NCI-H1694 (cell line): ENCODE measurements around the gene TFDP1.

Source experiments
- DNase-seq: peaks from one replicate; lab custom pipeline; 2025; lab: John Stamatoyannopoulos, UW

The TFDP1 gene

DNA sequence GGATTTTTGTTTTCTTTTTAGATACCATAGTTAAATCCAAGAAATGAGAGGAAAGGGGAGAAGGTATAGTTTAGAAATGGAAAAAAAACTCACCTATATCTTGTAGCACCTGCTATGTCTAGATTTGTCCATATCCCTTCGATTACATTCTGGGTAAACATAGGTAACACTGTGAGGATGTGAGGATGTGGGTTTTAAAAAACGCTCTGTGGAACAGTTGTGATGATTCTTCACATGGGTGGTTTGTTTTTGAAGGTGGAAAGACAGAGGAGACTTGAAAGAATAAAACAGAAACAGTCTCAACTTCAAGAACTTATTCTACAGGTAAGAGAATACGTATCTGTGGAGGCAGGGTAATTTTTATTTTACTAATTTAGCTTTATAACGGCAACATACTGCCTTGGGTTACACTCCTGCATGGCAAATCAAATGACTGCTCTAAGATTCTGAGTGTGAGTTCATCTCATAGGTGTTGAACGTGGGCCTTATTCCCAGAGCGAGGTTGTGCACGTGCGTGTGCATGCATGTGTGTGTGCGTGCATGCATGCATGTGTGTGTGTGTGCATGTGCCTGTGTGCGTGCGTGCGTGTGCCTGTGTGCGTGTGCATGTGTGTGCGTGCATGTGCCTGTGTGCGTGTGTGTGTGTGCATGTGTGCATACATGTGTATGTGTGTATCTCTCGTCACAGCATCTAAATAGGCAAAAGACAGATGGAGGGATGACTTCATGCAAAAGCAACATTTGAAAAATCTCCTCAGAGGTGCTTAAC, 49.9 kb downstream of the TFDP1 start:
- DNase-seq = no peak

DNA sequence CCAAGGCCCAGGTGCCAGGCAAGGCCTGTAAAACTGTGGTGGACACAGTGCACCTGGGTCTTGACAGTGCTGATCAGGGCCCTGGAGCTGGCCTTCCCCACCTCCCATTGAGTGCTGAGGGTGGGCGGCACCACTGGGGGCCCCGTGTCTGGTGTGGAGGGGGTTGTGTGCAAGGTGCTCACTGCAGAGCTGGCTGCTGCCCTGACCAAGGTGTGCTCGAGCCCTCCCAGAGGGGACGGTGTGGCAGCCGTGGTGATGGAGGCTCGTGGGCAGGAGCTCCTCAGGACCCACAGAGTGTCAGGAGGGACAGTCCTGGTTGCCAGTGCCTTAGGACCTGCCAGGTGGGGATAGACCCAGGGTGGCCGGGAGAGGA, 50.5 kb downstream of the TFDP1 start:
- DNase-seq = no peak

DNA sequence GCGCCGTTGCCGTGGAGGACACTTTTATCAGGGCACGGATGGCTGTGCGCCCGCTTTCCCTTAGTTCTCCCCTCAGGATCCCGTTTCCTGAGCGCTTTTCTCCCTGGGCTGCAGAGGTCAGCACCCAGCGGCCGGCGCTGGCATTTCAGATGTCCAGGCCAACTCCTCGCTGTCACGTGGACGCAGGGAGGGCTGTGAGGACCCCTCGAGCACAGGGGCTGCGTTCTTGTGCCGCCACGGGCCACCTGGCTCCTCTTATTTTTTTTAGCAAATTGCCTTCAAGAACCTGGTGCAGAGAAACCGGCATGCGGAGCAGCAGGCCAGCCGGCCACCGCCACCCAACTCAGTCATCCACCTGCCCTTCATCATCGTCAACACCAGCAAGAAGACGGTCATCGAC, 51.2 kb downstream of the TFDP1 start:
- DNase-seq = no peak

DNA sequence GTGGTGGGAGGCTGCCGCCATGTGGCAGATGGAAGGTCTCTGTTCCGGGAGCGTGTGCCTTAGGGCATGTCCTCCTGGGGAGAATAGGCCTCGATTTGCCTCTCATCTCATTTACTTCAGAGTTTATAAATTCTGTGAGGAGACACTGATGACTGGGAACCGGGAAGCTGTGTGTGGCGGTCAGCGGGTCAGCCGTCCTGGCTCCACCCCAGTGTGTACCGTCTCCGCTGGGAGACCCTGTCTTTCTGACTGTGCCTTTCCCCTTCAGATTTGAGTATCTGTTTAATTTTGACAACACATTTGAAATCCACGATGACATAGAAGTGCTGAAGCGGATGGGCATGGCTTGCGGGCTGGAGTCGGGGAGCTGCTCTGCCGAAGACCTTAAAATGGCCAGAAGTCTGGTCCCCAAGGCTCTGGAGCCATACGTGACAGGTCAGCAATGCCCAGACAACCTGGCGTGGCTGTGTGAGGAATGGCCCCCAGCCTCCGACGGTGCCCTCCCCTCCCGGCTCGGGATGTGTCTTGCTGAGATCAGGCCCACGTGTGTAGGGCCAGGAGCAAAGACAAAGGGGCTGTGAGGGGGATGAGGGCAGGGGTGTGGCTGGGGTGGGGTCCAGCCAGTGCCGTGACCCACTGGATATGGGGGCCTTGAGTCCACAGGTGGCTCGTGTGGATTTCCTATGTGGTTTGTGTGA, 51.9 kb downstream of the TFDP1 start:
- no peak for DNase-seq

DNA sequence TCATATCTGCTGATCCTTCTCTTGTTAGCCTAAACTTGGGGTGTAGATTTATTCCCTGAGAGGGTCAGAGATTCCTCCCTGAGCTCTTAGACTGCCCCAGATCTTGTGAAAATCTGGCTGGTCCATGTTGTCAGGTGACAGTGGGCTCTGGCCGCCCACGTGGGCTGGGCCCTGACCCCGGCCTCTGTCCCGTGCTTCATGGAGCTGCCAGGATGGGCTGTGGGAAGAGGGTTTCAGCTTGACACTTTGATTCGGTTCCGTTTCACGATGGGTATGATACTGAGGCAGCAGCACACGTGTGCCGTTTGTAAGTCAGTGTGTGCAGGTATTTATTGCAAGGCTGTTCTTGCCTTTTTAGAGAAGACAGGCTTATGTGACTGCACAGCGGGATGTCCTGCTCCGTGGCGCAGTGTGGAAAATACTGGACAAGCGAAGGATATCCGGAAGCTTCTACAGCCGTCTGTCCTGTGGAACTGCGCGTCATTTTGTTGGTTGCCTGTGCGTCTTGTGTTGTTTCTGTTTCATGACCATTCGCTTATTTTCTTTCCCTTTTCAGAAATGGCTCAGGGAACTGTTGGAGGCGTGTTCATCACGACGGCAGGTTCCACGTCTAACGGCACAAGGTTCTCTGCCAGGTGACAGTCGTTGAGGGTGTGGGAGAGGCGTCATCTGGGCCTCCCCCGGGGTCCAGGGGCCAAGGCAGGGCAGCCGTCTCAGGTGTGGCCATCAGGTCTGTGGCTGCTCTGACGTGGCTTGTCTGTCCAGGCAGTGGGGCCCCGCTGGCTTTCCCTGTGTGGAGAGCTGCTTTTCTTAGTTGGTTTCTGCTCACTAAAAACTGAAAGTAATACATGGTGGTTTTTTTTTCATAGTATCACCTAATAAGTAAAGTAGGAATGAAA, 53.0 kb downstream of the TFDP1 start:
- DNase-seq = no peak

DNA sequence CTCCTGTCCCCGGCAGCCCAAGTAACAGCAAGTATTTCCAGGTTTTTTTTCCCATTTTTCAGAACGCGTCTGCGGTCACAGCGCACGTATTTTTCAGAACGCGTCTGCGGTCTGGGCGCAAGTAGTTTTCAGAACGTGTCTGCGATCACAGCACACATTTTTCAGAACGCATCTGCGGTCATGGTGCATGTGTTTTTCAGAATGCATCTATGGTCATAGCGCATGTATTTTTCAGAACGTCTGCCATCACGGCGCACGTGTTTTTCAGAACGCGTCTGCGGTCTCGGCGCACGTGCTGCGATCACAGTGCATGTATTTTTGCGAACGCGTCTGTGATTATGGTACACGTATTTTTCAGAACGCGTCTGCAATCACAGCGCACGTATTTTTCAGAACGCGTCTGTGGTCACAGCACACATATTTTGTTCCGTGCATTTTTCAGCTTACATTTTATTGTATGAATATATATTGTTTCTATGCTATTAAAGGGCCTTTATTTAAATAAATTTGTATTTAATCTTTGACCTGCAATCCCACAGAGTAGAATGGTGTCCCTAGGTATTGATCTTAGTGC, 53.7 kb downstream of the TFDP1 start:
- no peak for DNase-seq

DNA sequence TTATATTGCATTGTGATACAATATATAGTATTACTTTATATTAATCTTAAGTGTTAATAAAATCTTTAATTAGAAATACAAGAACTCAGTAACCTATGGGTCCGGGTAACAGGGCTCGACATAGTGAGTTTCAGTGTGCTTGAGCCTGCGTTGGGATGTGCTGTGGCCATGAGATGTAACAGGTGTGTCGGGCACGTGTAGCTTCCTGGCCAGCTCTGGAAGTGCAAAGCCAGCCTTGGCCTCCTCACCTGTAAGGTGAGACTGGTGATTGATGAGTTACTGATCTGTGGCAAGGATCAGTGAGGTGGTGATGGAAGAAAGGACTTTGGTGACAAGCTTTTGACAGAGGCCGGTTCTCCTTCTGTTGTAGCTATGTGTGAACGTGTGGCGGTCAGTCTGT, 54.3 kb downstream of the TFDP1 start:
- DNase-seq = no peak

DNA sequence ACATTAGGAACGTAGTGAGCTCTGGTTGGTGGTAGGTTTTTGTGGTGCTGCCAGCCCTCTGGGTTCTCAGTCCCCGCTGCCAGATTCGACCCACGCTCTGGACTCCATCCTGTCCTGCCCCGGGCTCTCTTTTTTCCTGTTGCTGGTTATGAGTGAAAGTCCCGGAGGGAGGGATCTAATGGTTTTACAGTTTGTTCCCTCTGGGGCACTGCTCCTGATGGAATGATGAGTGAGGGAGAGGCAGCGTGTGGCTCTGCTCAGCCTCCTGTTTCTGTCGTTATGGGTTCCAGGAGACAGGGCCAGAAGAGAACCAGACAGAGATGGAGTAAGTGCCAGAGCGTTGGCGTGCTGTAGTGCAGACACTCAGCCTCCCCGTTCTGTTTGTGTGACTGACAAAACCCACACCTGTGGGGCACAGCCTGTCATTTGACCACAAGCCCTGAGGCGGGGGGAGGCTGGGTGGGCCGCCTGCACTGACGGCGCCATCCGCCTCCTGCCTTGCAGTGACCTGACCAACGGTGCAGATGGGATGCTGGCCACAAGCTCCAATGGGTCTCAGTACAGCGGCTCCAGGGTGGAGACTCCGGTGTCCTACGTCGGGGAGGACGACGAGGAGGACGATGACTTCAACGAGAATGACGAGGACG, 55.2 kb downstream of the TFDP1 start:
- DNase-seq = no peak

DNA sequence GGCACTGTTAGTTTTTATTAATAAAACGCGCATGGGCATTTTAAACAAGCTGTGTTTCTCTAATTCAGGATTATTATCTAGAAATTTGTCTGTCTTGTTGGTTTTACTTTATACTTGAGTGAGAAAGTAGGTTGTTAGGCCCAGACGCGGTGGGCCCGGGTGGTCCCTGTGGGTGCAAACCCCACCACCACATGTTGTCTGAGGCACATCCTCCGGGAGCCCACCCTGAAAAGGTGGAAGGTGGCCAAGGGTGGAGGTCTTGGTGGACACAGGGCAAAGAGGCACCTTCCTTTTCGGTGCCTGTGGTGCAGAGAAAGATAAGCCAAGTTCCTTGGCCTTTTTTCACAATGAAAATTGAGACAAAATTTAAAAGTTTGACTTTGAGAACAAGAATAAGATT, 56.9 kb downstream of the TFDP1 start:
- no peak for DNase-seq

DNA sequence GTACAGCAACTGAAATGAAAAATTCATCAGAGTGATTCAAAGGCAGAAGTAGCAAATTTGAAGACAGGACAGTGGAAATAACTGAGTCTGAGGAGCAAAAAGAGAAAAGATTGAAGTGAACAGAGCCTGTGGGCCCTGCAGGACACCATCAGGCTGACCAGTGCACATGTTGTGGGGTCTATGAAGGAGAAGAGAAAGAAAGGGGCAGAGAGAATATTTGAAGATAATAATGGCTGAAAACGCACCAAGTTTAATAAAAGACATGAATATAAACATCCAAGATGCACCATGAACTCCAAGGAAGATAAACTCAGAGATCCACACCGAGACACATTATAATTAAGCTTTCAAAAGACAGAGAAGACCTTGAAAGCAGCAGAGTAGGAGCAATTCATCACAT, 58.0 kb downstream of the TFDP1 start:
- DNase-seq = no peak

DNA sequence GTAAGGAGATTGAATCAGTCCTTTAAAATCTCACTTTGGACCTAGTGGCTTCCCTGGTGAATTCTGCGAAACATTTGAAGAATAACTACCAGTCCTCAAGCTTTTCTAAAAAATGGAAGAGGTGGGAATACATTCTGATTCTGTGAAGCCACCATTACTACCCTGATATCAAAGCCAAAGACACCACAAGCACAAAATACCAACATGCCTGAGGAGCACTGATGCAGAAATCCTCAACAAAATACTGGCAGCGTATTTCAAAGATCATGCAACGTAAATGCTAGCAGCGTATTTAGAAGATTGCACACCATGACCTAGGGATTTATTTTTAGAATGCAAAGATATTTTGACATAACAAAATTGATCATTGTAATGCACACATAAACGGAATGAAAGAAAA, 59.0 kb downstream of the TFDP1 start:
- DNase-seq = no peak

DNA sequence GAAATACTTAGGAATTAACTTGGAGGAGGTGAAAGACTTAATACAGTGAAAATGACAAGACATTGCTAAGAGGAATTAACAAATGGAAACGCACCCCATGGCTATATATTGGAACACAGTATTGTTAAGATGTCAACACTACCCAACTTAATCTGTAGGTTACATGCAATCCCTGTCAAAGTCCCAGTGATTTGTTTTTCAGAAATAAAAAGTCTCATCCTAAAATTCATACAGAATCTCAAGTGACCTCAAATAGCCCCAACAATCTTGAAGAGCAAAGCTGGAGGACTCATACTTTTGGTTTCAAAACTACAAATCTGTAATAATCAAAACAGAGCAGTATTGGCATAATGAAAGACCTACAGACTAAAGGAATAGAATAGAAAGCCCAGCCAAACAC, 60.2 kb downstream of the TFDP1 start:
- no peak for DNase-seq

DNA sequence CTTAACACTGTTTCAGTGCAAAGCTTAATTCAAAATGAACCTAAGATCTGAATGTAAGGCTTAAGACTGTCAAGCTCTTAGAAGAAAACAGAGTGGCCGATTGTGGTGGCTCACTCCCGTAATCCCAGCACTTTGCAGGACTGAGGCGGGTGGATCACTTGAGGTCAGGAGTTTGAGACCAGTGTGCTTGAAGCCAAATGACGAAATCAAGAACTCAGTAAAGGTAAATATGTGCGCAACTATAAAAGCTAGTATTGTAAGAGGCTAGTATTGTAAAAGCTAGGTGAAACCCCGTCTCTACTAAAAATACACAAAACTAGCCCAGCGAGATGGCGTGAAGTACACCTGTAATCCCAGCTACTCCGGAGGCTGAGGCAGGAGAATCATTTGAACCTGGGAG, 60.8 kb downstream of the TFDP1 start:
- DNase-seq = no peak

DNA sequence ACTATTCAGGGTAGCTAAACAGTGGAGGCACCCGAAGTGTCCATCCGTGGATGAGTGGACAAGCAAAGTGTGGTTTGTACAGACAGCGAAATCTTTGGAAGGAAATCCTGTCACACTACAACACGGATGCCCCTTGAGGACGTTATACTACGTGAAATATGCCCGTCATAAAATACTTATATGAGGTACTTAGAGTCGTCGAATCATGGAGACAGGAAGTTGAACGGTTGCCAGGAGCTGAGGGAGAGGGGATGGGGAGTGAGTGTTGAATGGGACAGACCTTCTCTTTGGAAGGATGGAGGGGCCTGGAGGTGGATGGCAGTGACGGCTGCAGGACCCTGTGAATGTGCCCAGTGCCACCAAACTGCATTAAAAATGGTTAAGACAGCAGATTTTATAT, 61.8 kb downstream of the TFDP1 start:
- DNase-seq = no peak

DNA sequence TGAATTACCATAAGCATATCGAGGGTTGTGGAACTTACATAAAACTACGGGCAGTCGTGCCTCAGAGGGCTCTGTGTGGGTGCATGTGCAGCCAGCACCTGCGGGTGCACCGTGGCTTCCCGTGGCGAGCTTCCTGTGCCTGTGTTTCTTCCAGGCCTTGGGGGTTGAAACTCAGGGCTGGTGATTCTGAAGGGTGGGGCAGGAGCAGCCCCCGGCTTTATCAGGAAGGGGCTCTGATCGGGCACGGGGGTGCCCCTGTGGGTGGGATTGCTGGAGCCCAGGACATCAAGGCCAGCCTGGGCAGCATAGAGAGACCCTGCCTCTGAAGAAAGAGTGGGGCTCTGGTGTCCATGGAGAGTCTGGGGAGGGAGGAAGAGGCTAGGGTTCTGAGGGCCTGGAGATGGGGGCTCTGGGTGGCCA, 62.4 kb downstream of the TFDP1 start:
- no peak for DNase-seq

DNA sequence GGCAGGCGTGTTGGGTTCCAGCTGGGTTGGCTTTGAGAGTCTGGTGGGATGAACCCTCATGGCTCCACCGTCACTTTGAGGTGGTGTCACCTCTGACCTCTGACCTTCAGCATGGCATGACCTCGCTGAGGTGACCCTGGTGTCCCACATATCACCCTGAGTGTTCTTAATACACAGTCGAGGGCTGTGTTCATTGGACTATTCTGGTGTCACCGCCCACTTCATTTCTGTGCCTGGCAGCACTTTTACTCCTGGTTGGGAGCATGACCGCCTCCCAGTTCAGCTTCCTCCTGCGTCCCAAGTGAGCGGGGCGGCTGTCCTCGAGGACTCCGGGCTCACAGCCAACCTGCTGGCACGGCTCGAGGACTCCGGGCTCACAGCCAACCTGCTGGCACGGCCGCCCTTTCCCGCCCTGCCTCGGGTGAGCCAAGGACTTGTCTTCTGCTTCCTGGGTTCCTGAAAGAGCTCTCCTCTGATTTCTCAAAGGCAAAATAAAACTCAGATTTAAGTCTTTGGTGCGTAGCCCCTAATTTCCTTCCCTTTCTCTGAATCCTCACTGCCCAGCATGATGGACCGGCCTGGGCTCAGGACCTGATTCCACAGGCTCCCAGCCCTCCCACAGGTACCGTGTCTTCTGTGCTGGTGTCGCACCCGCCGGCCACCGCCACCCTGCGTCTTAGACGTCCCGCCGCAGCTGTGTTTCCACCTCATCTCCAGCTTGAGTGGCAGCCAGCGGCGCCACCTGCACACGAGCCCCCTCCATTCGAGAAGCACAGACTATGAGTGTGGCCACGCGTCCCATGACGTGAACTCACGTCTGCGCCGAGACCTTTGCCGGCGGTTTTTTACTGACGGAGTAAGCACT, 63.0 kb downstream of the TFDP1 start:
- DNase-seq = peak; percentile 83

DNA sequence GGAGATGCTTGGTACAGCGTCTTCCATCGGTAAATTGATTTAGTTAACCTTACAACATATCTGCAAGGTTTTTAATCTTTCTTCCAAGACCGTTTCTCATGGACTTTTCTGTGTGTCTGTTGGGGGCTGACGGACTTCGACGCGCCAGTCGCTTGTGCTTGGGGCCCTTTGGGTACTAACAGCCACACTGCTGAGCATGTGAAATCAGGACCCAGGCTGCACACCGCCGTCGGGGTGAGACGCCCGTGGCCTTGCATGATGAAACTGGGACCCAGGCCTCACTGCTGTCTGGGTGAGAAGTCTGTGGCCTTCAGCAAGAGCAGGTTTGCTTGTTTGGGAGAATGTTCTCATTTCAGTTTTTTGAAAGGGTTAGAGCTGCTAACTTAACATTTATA, 63.7 kb downstream of the TFDP1 start:
- no peak for DNase-seq

DNA sequence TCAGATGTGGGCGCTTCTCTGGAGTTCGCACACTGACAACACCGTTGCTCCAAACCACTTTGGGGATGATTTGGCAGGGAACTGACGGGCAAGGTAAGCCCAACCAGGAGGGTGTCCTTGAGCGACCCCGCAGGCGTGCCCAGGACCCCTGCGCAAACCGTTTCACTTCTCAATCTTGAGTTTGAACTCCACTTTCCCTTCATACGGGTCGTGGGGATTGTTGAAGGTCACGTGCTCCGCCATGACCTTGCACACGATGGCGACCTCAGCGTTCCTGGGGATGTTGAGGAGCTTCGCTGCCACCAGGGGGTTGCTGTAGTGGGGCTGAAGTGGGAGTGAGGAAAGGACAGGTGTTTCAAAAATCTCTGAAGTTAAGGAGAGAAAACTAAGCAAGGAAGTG, 64.7 kb downstream of the TFDP1 start:
- DNase-seq = no peak

DNA sequence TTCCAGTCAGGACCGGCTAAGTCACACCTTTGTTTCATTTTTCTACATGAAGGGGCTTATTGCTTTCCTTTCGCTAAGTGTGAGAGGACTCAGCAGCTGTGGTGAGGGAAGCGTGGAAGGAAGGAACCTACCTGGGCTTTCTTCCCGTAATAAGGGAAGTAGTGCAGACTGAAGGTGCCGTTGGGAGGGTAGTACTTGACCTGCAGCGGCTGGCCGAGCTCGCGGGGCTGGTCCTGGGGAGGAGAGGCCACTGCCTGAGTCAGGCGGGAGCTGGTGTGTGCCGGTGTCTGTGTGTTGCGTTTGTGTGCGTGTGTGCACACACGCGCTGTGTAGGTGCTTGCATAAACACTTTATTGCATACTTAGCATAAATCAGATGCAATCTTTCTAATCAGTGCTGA, 65.7 kb downstream of the TFDP1 start:
- no peak for DNase-seq

DNA sequence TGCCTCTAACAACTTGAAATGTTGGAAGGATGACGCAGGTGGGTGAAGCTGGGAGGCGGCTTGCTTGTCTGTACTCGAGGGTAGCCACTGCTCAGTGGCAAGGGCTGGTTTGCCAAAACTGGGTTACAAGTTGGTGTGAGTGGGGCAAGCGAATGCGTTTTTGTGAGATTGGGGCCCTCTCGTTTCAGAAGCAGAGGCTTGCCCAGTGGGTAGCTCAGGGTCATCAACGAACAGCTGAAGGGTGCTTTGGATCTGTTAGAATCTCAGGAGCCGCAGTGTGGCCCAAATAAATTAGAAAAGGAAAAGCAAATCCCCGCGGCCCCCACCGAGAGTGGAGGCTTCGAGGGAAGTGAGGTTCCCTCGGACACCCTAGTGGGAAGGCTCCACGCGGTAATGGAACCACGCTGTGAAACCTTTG, 66.2 kb downstream of the TFDP1 start:
- DNase-seq = no peak
